ENCODE data around the gene DNMT3A. TPM values are rescaled to one million over a fixed set of nuclear protein-coding genes. Genes with fewer than 3 reads are reported as not detected.

DNMT3A gene
- total RNA-seq, 4 donors from 2014 or later = 11.3 to 29.5 (median 16.9) TPM

GRCh38 chr2:25371253-25372241, 29.8 kb upstream of the DNMT3A start:
- H3K4me1 ChIP-seq = peaks cover 4 to 8% (median 5%) of the 10 kb centered on the region in 4 donors
- H3K36me3 ChIP-seq = no peaks in the 10 kb centered on the region
- WGBS = 92% methylated on average over 26 of the region's 27 CpGs
- no peaks in the 10 kb centered on the region for H3K9me3 ChIP-seq
- no peak for DNase-seq (ENCODE audit: extremely low spot score)
- no peak for TF ChIP-seq EP300 (IDR thresholded peaks at IDR 0.05)
- TF ChIP-seq POLR2AphosphoS5 (IDR thresholded peaks at IDR 0.05) = no peak
- no peak for TF ChIP-seq CTCF (IDR thresholded peaks at IDR 0.05)
- TF ChIP-seq POLR2A (IDR thresholded peaks at IDR 0.05; ENCODE audit: low read depth) = no peak
- no peak overlapping the region for H3K4me3 ChIP-seq
- intact Hi-C loops (cut with DNase I) = loop anchor here (5.0 kb wide), 1 partner anchor 151 kb away; no protein-coding TSS in a partner anchor
- no peak overlapping the region for H3K27ac ChIP-seq (replicated peaks in 1 of 4)
- H3K27me3 ChIP-seq = no peaks in the 10 kb centered on the region

GRCh38 chr2:25369876-25370275, 28.2 kb upstream of the DNMT3A start:
- Histone ChIP-seq H3K27ac (replicated peaks in 1 of 4) (no peak overlapping the region), H3K4me3 (no peak overlapping the region), H3K27me3 (no peaks in the 10 kb centered on the region), H3K4me1 (no peaks in the 10 kb centered on the region), H3K36me3 (no peaks in the 10 kb centered on the region), H3K9me3 (no peaks in the 10 kb centered on the region)
- TF ChIP-seq CTCF (IDR thresholded peaks at IDR 0.05) = no peak
- no peak for TF ChIP-seq POLR2A (IDR thresholded peaks at IDR 0.05; ENCODE audit: low read depth)
- no peak for TF ChIP-seq EP300 (IDR thresholded peaks at IDR 0.05)
- intact Hi-C loops (cut with DNase I) = loop anchor here (5.0 to 10.0 kb wide), 2 partner anchors 152 to 295 kb away; no protein-coding TSS in a partner anchor
- no peak for DNase-seq (ENCODE audit: extremely low spot score)
- WGBS = 91% methylated on average over 4 of the region's 5 CpGs

- H3K36me3 ChIP-seq = no peaks in the 10 kb centered on the region
- WGBS = 87% methylated on average over 4 of the region's 4 CpGs
- H3K9me3 ChIP-seq = no peaks in the 10 kb centered on the region
- no peak for DNase-seq (ENCODE audit: extremely low spot score)
- no peaks in the 10 kb centered on the region for H3K27me3 ChIP-seq
- TF ChIP-seq EP300 (IDR thresholded peaks at IDR 0.05) = no peak
- TF ChIP-seq POLR2AphosphoS5 (IDR thresholded peaks at IDR 0.05) = no peak
- TF ChIP-seq CTCF (IDR thresholded peaks at IDR 0.05) = no peak
- no peak for TF ChIP-seq POLR2A (IDR thresholded peaks at IDR 0.05; ENCODE audit: low read depth)
- intact Hi-C loops (cut with DNase I) = loop anchor here (10.0 kb wide), 1 partner anchor 295 kb away; no protein-coding TSS in a partner anchor
- no peaks in the 10 kb centered on the region for H3K4me1 ChIP-seq
- H3K4me3 ChIP-seq = no peak overlapping the region
- no peak overlapping the region for H3K27ac ChIP-seq (replicated peaks in 1 of 4)
These were observed 27.7 kb upstream of the DNMT3A start for GRCh38 chr2:25369439-25369838.

- DNase-seq (ENCODE audit: extremely low spot score) = no peak
- Histone ChIP-seq H3K27me3 (no peaks in the 10 kb centered on the region), H3K36me3 (no peaks in the 10 kb centered on the region), H3K27ac (replicated peaks in 1 of 4) (no peak overlapping the region), H3K4me1 (no peaks in the 10 kb centered on the region), H3K4me3 (no peak overlapping the region), H3K9me3 (no peaks in the 10 kb centered on the region)
- WGBS = 55% methylated on average over 4 of the region's 4 CpGs
- TF ChIP-seq CTCF (IDR thresholded peaks at IDR 0.05) = no peak
- TF ChIP-seq EP300 (IDR thresholded peaks at IDR 0.05) = no peak
- TF ChIP-seq POLR2A (IDR thresholded peaks at IDR 0.05; ENCODE audit: low read depth) = no peak
- no peak for TF ChIP-seq POLR2AphosphoS5 (IDR thresholded peaks at IDR 0.05)
- intact Hi-C loops (cut with DNase I) = loop anchor here (10.0 kb wide), 1 partner anchor 296 kb away; no protein-coding TSS in a partner anchor
These were observed 26.9 kb upstream of the DNMT3A start for GRCh38 chr2:25368660-25369059.
